ENCODE data around the gene TPGS1. TPM values are rescaled to one million over a fixed set of nuclear protein-coding genes. Genes with fewer than 3 reads are reported as not detected.

The TPGS1 gene
- total and polyA plus RNA-seq, 2 donors from 2014 or later: 17.9 to 23.1 TPM

- H3K9me3 ChIP-seq (ENCODE audit: control insufficient read depth in 2 of 3, insufficient read depth in 1 of 3, low read length in 3 of 3): no peaks in the 10 kb centered on the region
- no peaks in the 10 kb centered on the region for H3K36me3 ChIP-seq (ENCODE audit: control insufficient read depth in 2 of 3, insufficient read depth in 3 of 3, low read length in 3 of 3)
- H3K9ac ChIP-seq (ENCODE audit: low read length in 3 of 3): no peak overlapping the region
- no peak for FAIRE-seq
- no peak overlapping the region for H3K4me3 ChIP-seq (ENCODE audit: low read length in 3 of 3)
- H3K27ac ChIP-seq (ENCODE audit: low read depth in 2 of 2, low read length in 2 of 2): peak overlapping the region in 1 of 2 donors; percentile 28
- no peaks in the 10 kb centered on the region for H3K27me3 ChIP-seq (ENCODE audit: control insufficient read depth, insufficient read depth, low read length)
- DNase-seq: peak in 2 of 5 donors; percentile 65 to 83
- peaks cover 0 to 6% (median 0%) of the 10 kb centered on the region in 3 donors for H3K4me1 ChIP-seq (ENCODE audit: control insufficient read depth in 2 of 3, insufficient read depth in 2 of 3, low read depth in 1 of 3, low read length in 3 of 3)
- intact Hi-C loops (cut with DNase I): no loop called here
- no peak for TF ChIP-seq CTCF (IDR thresholded peaks at IDR 0.05; ENCODE audit: borderline replicate concordance, extremely low read depth, insufficient read depth)
These were observed 59.1 kb downstream of the TPGS1 start for GRCh38 chr19:566403-566802.

DNA sequence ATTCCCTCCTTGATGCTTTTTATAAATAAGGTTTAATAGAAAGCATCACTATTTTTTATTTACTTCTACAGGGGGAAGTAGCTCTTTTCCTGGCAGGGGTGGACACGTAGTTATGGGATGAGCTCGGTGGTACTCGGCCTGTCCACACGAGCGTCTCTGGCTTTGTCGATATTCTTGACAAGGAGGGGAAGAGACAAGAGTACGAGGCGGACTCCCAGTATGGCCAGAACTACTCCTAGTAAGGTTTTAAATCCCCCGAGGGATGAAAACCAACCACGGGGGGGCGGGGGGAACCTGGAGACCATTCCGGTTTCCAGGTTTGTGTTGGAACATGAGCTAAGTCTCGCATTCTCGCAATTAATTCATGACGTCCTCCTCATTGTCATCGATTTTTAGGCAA is 59.5 kb downstream of the TPGS1 start:
- H3K27me3 ChIP-seq (ENCODE audit: control insufficient read depth, insufficient read depth, low read length): no peaks in the 10 kb centered on the region
- FAIRE-seq: no peak
- peaks cover 0 to 7% (median 0%) of the 10 kb centered on the region in 3 donors for H3K4me1 ChIP-seq (ENCODE audit: control insufficient read depth in 2 of 3, insufficient read depth in 2 of 3, low read depth in 1 of 3, low read length in 3 of 3)
- peak in 1 of 5 donors; percentile 47 for DNase-seq
- no peaks in the 10 kb centered on the region for H3K36me3 ChIP-seq (ENCODE audit: control insufficient read depth in 2 of 3, insufficient read depth in 3 of 3, low read length in 3 of 3)
- intact Hi-C loops (cut with DNase I): no loop called here
- no peak overlapping the region for H3K9ac ChIP-seq (ENCODE audit: low read length in 3 of 3)
- no peak overlapping the region for H3K4me3 ChIP-seq (ENCODE audit: low read length in 3 of 3)
- H3K27ac ChIP-seq (ENCODE audit: low read depth in 2 of 2, low read length in 2 of 2): peak overlapping the region in 1 of 2 donors; percentile 28
- H3K9me3 ChIP-seq (ENCODE audit: control insufficient read depth in 2 of 3, insufficient read depth in 1 of 3, low read length in 3 of 3): no peaks in the 10 kb centered on the region
- no peak for TF ChIP-seq CTCF (IDR thresholded peaks at IDR 0.05; ENCODE audit: borderline replicate concordance, extremely low read depth, insufficient read depth)

DNA sequence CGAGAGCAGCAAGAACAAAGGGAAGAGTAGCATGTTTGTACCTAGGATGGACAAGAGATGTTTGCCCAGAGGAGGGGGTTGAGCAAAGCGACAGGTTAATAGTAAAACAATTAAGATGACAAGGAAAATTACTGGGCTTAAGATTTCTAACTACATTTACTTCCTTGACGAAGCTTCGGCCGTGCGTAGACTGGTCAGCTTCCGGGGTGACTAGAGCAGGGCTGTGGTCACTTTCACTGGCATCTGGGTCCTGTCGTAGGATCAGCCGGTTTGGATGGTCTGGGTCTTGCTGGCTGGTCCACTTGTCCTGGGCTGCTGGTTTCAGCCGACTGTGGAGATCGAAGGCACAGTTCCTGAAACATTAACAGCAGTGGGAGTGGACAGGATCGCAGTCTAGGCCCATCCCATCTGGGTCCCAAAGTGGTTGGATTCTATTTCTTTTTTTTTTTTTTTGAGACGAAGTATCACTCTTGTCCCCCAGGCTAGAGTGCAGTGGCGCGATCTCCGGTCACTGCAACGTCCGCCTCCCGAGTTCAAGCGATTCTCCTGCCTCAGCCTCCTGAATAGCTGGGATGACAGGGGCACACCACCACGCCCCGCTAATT is 60.1 kb downstream of the TPGS1 start:
- Histone ChIP-seq H3K4me1 (ENCODE audit: control insufficient read depth in 2 of 3, insufficient read depth in 2 of 3, low read depth in 1 of 3, low read length in 3 of 3) (peaks cover 0 to 7% (median 0%) of the 10 kb centered on the region in 3 donors), H3K9ac (ENCODE audit: low read length in 3 of 3) (no peak overlapping the region), H3K27me3 (ENCODE audit: control insufficient read depth, insufficient read depth, low read length) (no peaks in the 10 kb centered on the region), H3K4me3 (ENCODE audit: low read length in 3 of 3) (no peak overlapping the region), H3K9me3 (ENCODE audit: control insufficient read depth in 2 of 3, insufficient read depth in 1 of 3, low read length in 3 of 3) (no peaks in the 10 kb centered on the region), H3K36me3 (ENCODE audit: control insufficient read depth in 2 of 3, insufficient read depth in 3 of 3, low read length in 3 of 3) (no peaks in the 10 kb centered on the region), H3K27ac (ENCODE audit: low read depth in 2 of 2, low read length in 2 of 2) (no peak overlapping the region)
- intact Hi-C loops (cut with DNase I): no loop called here
- no peak for FAIRE-seq
- no peak for TF ChIP-seq CTCF (IDR thresholded peaks at IDR 0.05; ENCODE audit: borderline replicate concordance, extremely low read depth, insufficient read depth)
- peak in 1 of 5 donors; percentile 40 for DNase-seq

Other genes starting within 250 kb of the TPGS1 start
- 28.7 TPM for gene PLPP2, start 216.1 kb upstream of the TPGS1 start, total RNA-seq
- gene PLPP2, start 216.1 kb upstream of the TPGS1 start, polyA plus RNA-seq (ENCODE audit: insufficient read depth, low read depth, low replicate concordance): 5.8 TPM
- 23.4 TPM for gene MIER2, start 162.7 kb upstream of the TPGS1 start, total RNA-seq
- gene MIER2, start 162.7 kb upstream of the TPGS1 start, polyA plus RNA-seq (ENCODE audit: insufficient read depth, low read depth, low replicate concordance): 18.4 TPM
- 1.9 TPM for gene C2CD4C, start 98.3 kb upstream of the TPGS1 start, total RNA-seq
- gene C2CD4C, start 98.3 kb upstream of the TPGS1 start, polyA plus RNA-seq (ENCODE audit: insufficient read depth, low read depth, low replicate concordance): 0.99 TPM
- 24.4 TPM for gene SHC2, start 46.5 kb upstream of the TPGS1 start, total RNA-seq
- 10.7 TPM for gene SHC2, start 46.5 kb upstream of the TPGS1 start, polyA plus RNA-seq (ENCODE audit: insufficient read depth, low read depth, low replicate concordance)
- 0.50 TPM for gene MADCAM1, start 11.0 kb upstream of the TPGS1 start, total RNA-seq
- 0.77 TPM for gene MADCAM1, start 11.0 kb upstream of the TPGS1 start, polyA plus RNA-seq (ENCODE audit: insufficient read depth, low read depth, low replicate concordance)
- 33.8 TPM for gene CDC34, start 24.3 kb downstream of the TPGS1 start, total RNA-seq
- gene CDC34, start 24.3 kb downstream of the TPGS1 start, polyA plus RNA-seq (ENCODE audit: insufficient read depth, low read depth, low replicate concordance): 72.3 TPM
- gene GZMM, start 36.6 kb downstream of the TPGS1 start, total RNA-seq: 2.8 TPM
- gene GZMM, start 36.6 kb downstream of the TPGS1 start, polyA plus RNA-seq (ENCODE audit: insufficient read depth, low read depth, low replicate concordance): not detected
- gene BSG, start 65.1 kb downstream of the TPGS1 start, total RNA-seq: 554 TPM
- 984 TPM for gene BSG, start 65.1 kb downstream of the TPGS1 start, polyA plus RNA-seq (ENCODE audit: insufficient read depth, low read depth, low replicate concordance)
- 0.31 TPM for gene HCN2, start 82.4 kb downstream of the TPGS1 start, total RNA-seq
- gene HCN2, start 82.4 kb downstream of the TPGS1 start, polyA plus RNA-seq (ENCODE audit: insufficient read depth, low read depth, low replicate concordance): 1.3 TPM
- 49.8 TPM for gene POLRMT, start 126.0 kb downstream of the TPGS1 start, total RNA-seq
- gene POLRMT, start 126.0 kb downstream of the TPGS1 start, polyA plus RNA-seq (ENCODE audit: insufficient read depth, low read depth, low replicate concordance): 117 TPM
- gene FGF22, start 132.4 kb downstream of the TPGS1 start, total RNA-seq: 0.19 TPM
- 0.71 TPM for gene FGF22, start 132.4 kb downstream of the TPGS1 start, polyA plus RNA-seq (ENCODE audit: insufficient read depth, low read depth, low replicate concordance)
- gene RNF126, start 155.7 kb downstream of the TPGS1 start, total RNA-seq: 38.0 TPM
- gene RNF126, start 155.7 kb downstream of the TPGS1 start, polyA plus RNA-seq (ENCODE audit: insufficient read depth, low read depth, low replicate concordance): 33.3 TPM
- gene FSTL3, start 168.9 kb downstream of the TPGS1 start, total RNA-seq: 63.0 TPM
- gene FSTL3, start 168.9 kb downstream of the TPGS1 start, polyA plus RNA-seq (ENCODE audit: insufficient read depth, low read depth, low replicate concordance): 23.9 TPM
- not detected for gene PRSS57, start 188.0 kb downstream of the TPGS1 start, total RNA-seq
- gene PRSS57, start 188.0 kb downstream of the TPGS1 start, polyA plus RNA-seq (ENCODE audit: insufficient read depth, low read depth, low replicate concordance): not detected
- gene PALM, start 201.4 kb downstream of the TPGS1 start, total RNA-seq: 49.4 TPM
- gene PALM, start 201.4 kb downstream of the TPGS1 start, polyA plus RNA-seq (ENCODE audit: insufficient read depth, low read depth, low replicate concordance): 92.3 TPM
- gene MISP, start 243.6 kb downstream of the TPGS1 start, total RNA-seq: 17.8 TPM
- gene MISP, start 243.6 kb downstream of the TPGS1 start, polyA plus RNA-seq (ENCODE audit: insufficient read depth, low read depth, low replicate concordance): 19.6 TPM

Data from kidney (tissue), 14 donors.